Measurements from ENCODE around the gene C1QL1. TPM values are rescaled to one million over a fixed set of nuclear protein-coding genes. Genes with fewer than 3 reads are reported as not detected.

The C1QL1 gene
- total RNA-seq, 2 experiments from 2014 or later, result not detected

- H3K27me3 Mint-ChIP-seq, result peaks cover 40% of the 10 kb centered on the region
- POLR2A ChIA-PET, result interaction anchor here (0.7 kb wide), 1 partner anchor 34 kb away, joined by 5 read pairs; no protein-coding TSS in a partner anchor
- no peak for ATAC-seq (ENCODE audit: low read depth)
- peaks cover 2% of the 10 kb centered on the region for H3K36me3 Mint-ChIP-seq
- H3K4me1 Mint-ChIP-seq, result no peaks in the 10 kb centered on the region
- H3K9me3 Mint-ChIP-seq, result no peaks in the 10 kb centered on the region
- H3K27ac Mint-ChIP-seq, result no peak overlapping the region
- no peak for DNase-seq
- H3K4me3 Mint-ChIP-seq, result no peak overlapping the region
Observed at GRCh38 chr17:44978807-44979206, 10.7 kb upstream of the C1QL1 start.

- Mint-ChIP-seq H3K4me3 (no peak overlapping the region), H3K9me3 (no peaks in the 10 kb centered on the region), H3K27me3 (peaks cover 43% of the 10 kb centered on the region), H3K27ac (no peak overlapping the region), H3K36me3 (peaks cover 2% of the 10 kb centered on the region), H3K4me1 (no peaks in the 10 kb centered on the region)
- POLR2A ChIA-PET, result interaction anchor here (1.2 to 1.3 kb wide), 2 partner anchors 16 to 18 kb away, joined by 3 read pairs; no protein-coding TSS in a partner anchor
- no peak for DNase-seq
- ATAC-seq (ENCODE audit: low read depth), result no peak
Observed at GRCh38 chr17:44977814-44978550, 9.9 kb upstream of the C1QL1 start.

- peaks cover 49% of the 10 kb centered on the region for H3K27me3 Mint-ChIP-seq
Observed at GRCh38 chr17:44977065-44977464, 9.0 kb upstream of the C1QL1 start.

GRCh38 chr17:44976206-44976605 is 8.1 kb upstream of the C1QL1 start:
- Mint-ChIP-seq H3K9me3 (no peaks in the 10 kb centered on the region), H3K4me1 (peaks cover 3% of the 10 kb centered on the region), H3K27ac (no peak overlapping the region), H3K4me3 (no peak overlapping the region), H3K36me3 (no peaks in the 10 kb centered on the region), H3K27me3 (peaks cover 54% of the 10 kb centered on the region)
- no peak for DNase-seq
- POLR2A ChIA-PET, result interaction anchor here (0.6 kb wide), 1 partner anchor 71 kb away, joined by 3 read pairs; no protein-coding TSS in a partner anchor
- no peak for ATAC-seq (ENCODE audit: low read depth)

More at GRCh38 chr17:44977065-44977464, 9.0 kb upstream of the C1QL1 start:
- Mint-ChIP-seq H3K4me1 (peaks cover 2% of the 10 kb centered on the region), H3K4me3 (no peak overlapping the region), H3K27ac (no peak overlapping the region), H3K36me3 (no peaks in the 10 kb centered on the region), H3K9me3 (no peaks in the 10 kb centered on the region)
- POLR2A ChIA-PET, result interaction anchor here (0.6 to 1.3 kb wide), 3 partner anchors 17 to 71 kb away, joined by 3 read pairs; no protein-coding TSS in a partner anchor
- no peak for DNase-seq
- ATAC-seq (ENCODE audit: low read depth), result peak; percentile 32

- H3K36me3 Mint-ChIP-seq, result no peaks in the 10 kb centered on the region
- POLR2A ChIA-PET, result no interaction called here
- H3K4me1 Mint-ChIP-seq, result peaks cover 12% of the 10 kb centered on the region
- H3K4me3 Mint-ChIP-seq, result no peak overlapping the region
- peaks cover 68% of the 10 kb centered on the region for H3K27me3 Mint-ChIP-seq
- no peaks in the 10 kb centered on the region for H3K9me3 Mint-ChIP-seq
- H3K27ac Mint-ChIP-seq, result no peak overlapping the region
- ATAC-seq (ENCODE audit: low read depth) (no peak), DNase-seq (no peak)
Observed at GRCh38 chr17:44972953-44973352, 4.8 kb upstream of the C1QL1 start.

- no peaks in the 10 kb centered on the region for H3K9me3 Mint-ChIP-seq
- H3K27ac Mint-ChIP-seq, result no peak overlapping the region
- POLR2A ChIA-PET, result interaction anchor here (1.6 kb wide), 1 partner anchor 16 kb away, joined by 4 read pairs; no protein-coding TSS in a partner anchor
- peaks cover 67% of the 10 kb centered on the region for H3K27me3 Mint-ChIP-seq
- no peak for DNase-seq
- H3K4me1 Mint-ChIP-seq, result peaks cover 13% of the 10 kb centered on the region
- H3K36me3 Mint-ChIP-seq, result no peaks in the 10 kb centered on the region
- H3K4me3 Mint-ChIP-seq, result no peak overlapping the region
- no peak for ATAC-seq (ENCODE audit: low read depth)
Observed at GRCh38 chr17:44971776-44972483, 3.8 kb upstream of the C1QL1 start.

- Mint-ChIP-seq H3K9me3 (no peaks in the 10 kb centered on the region), H3K27ac (no peak overlapping the region), H3K36me3 (no peaks in the 10 kb centered on the region), H3K27me3 (peaks cover 70% of the 10 kb centered on the region), H3K4me3 (peak overlapping the region; percentile 58), H3K4me1 (peaks cover 16% of the 10 kb centered on the region)
- POLR2A ChIA-PET, result interaction anchor here (0.5 to 1.6 kb wide), 2 partner anchors 17 to 240 kb away, joined by 3 to 4 read pairs; no protein-coding TSS in a partner anchor
- DNase-seq (peak; percentile 46), ATAC-seq (ENCODE audit: low read depth) (no peak)
Observed at GRCh38 chr17:44970136-44970741, 2.1 kb upstream of the C1QL1 start.

GRCh38 chr17:44969144-44969780 is 1.2 kb upstream of the C1QL1 start:
- peaks cover 16% of the 10 kb centered on the region for H3K4me1 Mint-ChIP-seq
- ATAC-seq (ENCODE audit: low read depth) (no peak), DNase-seq (no peak)
- POLR2A ChIA-PET, result interaction anchor here (0.9 to 1.4 kb wide), 3 partner anchors 22 to 179 kb away, joined by 3 to 6 read pairs (median 3); partner anchors contain the start of genes HEXIM1, KIF18B and NMT1
- H3K36me3 Mint-ChIP-seq, result no peaks in the 10 kb centered on the region
- no peak overlapping the region for H3K27ac Mint-ChIP-seq
- peak overlapping the region; percentile 80 for H3K4me3 Mint-ChIP-seq
- peaks cover 79% of the 10 kb centered on the region for H3K27me3 Mint-ChIP-seq
- no peaks in the 10 kb centered on the region for H3K9me3 Mint-ChIP-seq

DNA sequence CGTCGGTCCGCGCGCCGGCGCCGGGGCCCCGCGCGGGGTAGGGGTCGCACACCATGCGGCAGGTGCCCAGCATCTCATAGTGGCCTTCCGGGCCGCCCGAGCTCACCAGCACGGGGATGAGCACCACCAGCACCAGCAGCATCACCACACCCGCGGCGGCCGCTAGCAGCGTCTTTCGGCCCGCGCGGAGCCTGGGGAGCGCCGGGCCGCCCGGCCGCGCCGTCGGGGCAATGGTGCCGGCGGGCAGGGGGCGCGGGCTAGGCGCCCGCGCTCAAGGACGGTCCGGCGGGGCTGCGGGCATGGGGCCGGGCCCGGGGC is 237 bp downstream of the C1QL1 start:
- Mint-ChIP-seq H3K36me3 (no peaks in the 10 kb centered on the region), H3K4me1 (peaks cover 16% of the 10 kb centered on the region), H3K27ac (no peak overlapping the region), H3K9me3 (no peaks in the 10 kb centered on the region), H3K4me3 (no peak overlapping the region), H3K27me3 (peaks cover 82% of the 10 kb centered on the region)
- POLR2A ChIA-PET, result interaction anchor here (0.5 to 1.4 kb wide), 4 partner anchors 21 to 624 kb away, joined by 3 to 6 read pairs (median 3); partner anchors contain the start of genes HEXIM1, HEXIM2 and KIF18B
- ATAC-seq (ENCODE audit: low read depth), result peak; percentile 6
- DNase-seq, result no peak

- no peaks in the 10 kb centered on the region for H3K36me3 Mint-ChIP-seq
- no peaks in the 10 kb centered on the region for H3K9me3 Mint-ChIP-seq
- no peak overlapping the region for H3K27ac Mint-ChIP-seq
- POLR2A ChIA-PET, result interaction anchor here (1.4 kb wide), 1 partner anchor 194 kb away, joined by 3 read pairs; the partner anchor contains the start of gene HEXIM2
- H3K27me3 Mint-ChIP-seq, result peaks cover 80% of the 10 kb centered on the region
- peaks cover 16% of the 10 kb centered on the region for H3K4me1 Mint-ChIP-seq
- H3K4me3 Mint-ChIP-seq, result no peak overlapping the region
- no peak for DNase-seq
- no peak for ATAC-seq (ENCODE audit: low read depth)
Observed at GRCh38 chr17:44967026-44967906, 837 bp downstream of the C1QL1 start.

DNA sequence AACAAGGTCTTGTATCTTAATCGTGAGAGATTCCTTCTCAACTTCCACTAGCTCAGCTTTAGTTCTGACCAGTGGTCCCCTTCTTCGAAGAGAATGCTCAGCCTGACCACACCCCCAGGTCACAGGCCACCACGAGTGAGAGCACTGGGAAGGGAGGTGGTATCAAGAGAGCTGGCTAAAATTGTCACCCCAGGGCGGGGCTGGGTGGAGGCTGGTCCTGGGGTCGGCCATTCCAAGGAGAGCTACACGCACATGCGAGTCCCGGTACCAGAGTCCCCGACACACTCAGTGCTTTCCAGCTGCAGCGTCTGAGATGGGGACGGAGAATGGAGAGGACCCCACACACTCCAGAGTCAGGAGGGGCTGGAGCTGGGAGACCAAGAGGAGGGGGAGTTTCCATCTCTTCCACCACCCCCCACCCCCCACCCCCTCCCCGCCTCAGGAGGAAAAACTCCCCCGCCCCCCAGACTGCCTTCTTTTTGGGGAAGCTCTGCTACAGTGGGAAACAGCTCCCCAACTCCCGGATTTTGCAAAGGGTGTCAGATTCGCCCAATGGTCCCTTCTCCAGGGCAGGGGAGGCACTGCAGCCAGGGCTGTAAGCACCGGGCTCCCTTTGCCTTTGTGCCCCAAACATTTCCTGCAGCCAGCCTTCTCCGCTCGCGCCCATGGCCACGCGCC is 1.6 kb downstream of the C1QL1 start:
- Mint-ChIP-seq H3K9me3 (no peaks in the 10 kb centered on the region), H3K27me3 (peaks cover 74% of the 10 kb centered on the region), H3K4me1 (peaks cover 13% of the 10 kb centered on the region), H3K4me3 (no peak overlapping the region), H3K36me3 (no peaks in the 10 kb centered on the region), H3K27ac (no peak overlapping the region)
- ATAC-seq (ENCODE audit: low read depth) (no peak), DNase-seq (no peak)
- POLR2A ChIA-PET, result no interaction called here
